Stimulated activated CD8-positive, alpha-beta memory T cell treated with anti-CD3 and anti-CD28 coated beads, Interleukin-12 subunit alpha, Interleukin-12 subunit beta, amount 100 ng/mL, for 4 hours (primary cell): ENCODE measurements around the gene GLB1L3.
"Not testable (repeated sequence)": the region's sequence is repeated elsewhere in the genome, so short reads cannot be mapped to it uniquely, and the experiment has no call there.

Experiments
- DNase-seq: peaks from one replicate; pipeline ENCODE4 v3.0.0-alpha.2; 2020; ENCODE audit warnings: low read depth

The GLB1L3 gene

DNA sequence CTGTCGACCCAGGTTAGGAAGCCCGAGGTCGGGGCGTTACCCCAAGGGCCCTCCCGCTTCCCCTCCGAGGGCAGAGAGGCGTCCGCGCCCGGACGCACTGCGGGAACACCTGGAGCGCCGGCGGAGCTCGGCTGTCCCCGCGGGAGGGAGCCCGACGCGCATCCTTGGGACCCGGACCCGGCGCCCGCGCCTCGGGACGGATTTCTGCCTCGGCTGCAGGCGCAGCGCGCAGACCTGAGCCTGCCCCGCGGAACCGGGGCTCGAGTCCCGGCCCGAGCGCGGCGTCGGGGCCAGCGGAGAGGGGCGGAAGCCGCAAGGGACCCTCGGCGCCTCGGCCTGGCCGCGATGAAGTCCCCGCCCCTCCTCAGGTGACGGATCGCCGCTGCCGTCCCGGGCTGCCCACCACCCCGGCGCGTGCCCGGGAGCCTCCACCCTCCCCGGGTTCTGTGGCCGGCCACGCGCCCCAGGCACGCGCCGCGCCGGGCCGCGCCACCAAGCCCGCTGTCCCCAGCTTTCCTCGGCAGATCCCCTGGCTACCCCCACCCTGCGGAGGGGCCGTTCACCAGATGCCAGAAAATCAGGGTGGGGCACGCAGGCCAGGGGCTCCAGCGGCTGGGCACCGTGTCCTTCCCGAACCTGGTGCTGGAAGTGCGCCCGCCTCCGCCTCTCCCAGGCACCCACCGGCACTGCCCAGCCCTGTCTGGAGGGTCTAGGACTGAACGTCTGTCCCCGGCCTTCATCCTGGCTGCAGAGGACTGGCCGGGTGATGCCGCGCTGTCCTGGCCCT lies 410 bp downstream of the GLB1L3 start:
- DNase-seq: no peak

DNA sequence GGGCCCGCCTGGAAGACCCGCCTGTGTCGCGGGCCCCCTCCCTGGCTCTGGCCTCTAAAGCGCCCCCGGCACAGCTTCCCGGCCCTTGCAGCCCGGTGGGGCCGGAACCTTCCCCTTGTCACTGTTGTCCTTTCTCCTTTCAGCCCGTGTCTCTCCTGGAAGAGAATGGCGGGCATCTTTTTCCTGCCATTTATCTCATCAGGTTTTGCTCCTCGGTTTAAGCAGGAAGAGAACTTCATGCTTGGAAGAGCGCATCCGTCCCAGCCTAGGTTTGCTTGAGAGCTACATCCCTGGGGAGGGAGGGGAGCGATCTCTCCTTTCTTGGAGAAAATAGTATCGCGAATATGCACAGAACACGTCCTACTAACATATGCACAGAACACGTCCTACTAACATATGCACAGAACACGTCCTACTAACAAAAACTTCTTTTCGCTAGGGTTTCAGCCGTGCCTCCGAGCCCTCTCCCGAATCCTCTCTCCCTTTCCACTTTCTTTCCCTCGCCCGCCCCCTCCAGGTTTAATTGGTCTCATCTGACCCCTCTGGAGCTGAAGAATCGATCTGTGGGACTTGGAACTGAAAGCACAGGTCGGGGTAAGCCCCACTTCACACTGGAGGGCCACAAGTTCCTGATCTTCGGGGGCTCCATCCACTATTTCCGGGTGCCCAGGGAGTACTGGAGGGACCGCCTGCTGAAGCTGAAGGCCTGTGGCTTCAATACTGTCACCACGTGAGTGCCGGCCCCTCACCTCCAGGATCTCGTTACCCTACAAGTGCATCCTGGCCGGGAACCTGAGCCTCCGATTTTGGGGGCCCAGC lies 1.2 kb downstream of the GLB1L3 start:
- DNase-seq: no peak

DNA sequence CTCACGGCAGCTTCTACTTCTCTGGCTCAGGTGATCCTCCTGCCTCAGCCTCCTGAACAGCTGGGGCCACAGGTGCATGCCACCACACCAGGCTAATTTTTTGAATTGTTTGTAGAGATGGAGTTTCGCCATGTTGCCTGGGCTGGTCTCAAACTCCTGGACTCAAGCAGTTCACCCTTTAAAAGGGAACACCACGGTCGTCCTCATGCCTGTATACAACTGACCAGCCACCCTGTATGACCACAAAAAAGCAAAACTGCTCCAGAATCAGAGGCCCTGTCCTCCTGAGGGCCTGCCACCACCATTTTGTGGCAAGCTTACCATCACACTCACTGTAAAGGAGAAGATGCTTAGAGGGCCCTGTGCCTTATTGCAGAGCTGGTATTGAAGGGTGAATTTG lies 2.2 kb downstream of the GLB1L3 start:
- DNase-seq: no peak

DNA sequence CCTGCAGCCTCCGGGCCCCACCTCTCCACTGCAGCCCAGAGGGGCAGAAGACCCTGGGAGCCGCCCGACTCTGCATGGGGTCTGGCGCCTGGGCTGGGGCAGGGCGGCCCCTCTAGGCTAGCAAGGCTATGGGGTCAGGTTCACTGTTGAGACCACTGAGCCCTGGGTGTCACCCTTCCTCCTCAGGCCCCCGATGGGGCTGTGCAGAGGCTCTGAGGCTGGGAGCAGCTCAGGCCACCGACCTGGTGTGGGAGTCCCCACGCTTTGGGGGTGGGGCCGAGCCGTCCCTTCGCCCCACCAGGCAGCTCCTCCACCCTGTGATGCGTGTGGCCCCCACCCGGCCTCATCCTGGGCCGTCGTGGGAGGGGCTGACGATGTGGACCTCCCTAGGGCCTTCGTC lies 5.5 kb downstream of the GLB1L3 start:
- not testable (repeated sequence) for DNase-seq

DNA sequence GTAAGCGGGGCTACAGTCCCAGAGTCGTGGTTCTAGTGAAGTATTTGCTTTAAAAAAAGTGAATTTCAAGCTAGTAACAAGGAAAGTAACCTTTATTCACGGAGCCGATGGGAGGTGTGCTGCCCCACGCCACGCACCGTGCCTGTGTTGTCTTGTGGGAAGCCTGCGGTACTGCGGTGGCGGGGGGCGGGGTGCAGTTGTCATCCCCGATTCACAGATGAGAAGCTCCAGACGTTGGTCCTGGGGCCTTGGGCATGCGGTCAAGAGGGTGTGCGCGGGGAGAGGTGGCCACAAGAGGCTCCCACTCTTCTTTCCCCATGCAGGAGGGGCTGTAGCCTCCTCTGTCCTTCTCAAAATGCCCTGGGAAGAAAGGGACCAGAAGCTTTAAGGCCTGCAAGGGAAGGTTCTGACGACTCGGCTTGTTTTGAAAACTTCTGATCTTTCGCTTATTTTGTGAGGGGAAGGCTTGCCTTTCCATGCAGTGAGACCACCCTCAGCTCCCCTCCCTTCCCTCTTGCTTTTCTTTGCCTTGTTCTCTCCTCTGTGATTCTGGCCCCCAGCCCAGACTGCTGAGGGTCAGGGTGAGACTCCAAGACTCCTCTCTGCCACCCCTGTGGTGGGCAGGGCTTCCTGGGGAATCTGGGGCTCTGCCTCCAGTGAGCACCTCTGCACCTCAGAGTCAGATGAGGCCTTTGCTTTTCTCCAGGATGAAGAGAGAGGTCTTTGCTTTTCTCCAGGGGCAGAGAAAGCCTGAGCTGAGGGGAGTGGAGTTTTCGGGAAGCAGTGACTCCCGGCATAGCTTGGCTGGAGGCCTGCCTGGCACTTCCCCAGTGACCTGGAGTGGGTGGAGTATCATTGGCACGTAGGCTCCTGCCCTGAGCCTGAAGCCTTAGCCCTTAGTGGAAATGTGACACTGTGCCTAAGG lies 6.2 kb downstream of the GLB1L3 start:
- DNase-seq: no peak

DNA sequence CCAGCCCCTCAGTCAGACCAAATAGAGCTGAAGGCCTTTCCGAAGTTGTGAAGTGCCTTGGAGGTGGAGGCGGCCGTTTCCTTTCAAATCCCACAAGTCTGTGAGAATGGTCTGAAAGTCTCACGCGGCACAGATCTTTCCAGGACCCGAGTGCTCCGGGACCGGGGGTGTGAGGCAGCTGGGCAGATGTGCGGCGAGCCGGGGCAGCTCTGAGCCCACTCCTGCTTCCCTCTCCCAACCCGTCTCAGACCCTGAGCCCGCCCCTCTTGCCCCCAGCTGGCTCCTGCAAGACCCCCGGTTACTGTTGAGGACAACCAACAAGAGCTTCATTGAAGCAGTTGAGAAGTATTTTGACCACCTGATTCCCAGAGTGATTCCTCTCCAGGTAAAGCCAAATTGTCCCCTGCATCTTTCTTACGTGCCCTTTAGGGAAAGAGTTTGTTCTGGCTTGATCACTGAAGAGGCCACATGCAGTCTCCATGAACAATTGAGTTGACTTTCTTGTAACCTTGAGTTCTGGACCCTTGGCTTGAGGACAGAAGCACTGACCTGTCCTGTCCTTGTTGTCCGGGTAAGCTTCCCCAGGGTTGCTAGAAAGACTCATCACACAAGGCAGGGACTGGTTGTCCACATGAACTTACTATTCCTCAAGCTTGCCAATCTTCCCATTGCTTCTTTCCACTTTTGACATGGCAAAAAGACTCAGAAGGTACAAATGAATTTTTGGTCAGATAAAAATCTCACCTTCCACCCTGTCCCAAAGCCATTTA lies 7.5 kb downstream of the GLB1L3 start:
- no peak for DNase-seq

DNA sequence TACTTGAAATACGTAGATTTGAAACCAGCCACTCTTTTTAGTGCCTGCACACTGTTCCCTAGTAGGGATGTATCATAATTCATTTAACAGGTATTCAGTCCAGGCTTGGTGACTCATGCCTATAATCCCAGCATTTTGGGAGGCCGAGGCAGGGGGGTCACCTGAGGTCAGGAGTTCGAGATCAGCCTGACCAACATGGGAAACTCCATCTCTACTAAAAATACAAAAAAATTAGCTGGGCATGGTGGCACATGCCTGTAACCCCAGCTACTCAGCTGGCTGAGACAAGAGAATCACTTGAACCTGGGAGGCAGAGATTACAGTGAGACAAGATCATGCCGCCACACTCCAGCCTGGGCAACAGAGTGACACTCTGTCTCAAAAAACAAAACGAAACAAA lies 8.2 kb downstream of the GLB1L3 start:
- not testable (repeated sequence) for DNase-seq

DNA sequence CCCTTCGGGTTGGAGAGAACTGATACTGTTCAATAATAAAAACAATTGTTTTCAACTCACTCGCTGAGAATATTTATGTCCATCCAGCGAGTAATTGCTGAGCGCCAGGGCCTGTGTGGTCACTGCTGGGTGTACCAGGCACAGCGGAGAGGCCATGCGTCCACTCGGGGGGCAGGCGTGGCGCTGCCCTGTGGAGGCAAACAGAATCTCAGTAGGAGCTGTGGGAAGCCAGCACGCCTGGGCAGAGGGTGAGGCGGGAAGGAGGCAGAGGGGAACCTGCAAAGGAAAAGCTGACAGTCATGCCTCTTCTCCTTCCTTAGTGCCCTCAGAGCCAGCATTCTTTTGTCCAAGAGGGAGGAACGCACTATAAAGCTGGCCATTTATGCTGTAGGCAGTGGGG lies 11.4 kb downstream of the GLB1L3 start:
- no peak for DNase-seq

DNA sequence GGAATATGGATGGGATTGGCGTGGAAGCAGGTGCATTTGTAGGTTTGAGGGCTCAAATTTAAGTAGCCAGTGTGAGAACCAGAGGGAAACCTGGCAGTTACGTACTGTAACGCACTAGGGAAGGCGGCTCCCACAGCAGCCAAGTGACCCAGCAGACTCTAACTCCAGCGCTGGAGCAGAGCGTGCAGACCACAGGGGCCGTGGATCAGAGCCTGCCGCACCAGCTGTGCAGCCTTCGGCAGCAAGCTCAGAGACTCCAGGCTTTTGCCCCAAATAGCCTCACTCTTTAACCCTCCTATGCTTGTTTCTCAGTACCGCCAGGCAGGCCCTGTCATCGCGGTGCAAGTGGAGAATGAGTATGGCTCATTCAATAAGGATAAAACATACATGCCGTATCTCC lies 12.3 kb downstream of the GLB1L3 start:
- no peak for DNase-seq

DNA sequence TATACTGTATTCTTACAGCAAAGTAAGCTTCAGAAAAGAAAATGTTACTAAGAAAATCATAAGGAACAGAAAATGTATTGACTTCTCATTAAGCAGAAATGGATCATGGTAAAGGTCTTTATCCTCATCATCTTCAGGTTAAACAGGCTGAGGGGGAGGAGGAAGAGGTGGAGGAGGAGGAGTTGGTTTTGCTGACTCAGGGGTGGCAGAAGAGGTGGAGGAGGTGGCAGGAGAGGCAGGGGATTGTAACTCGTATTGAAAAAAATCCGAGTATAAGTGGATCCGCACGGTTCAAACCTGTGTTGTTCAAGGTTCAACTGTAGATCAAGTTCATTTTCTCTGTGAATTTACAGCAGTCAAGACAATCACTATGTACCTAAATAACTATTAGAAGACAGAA lies 13.0 kb downstream of the GLB1L3 start:
- no peak for DNase-seq

DNA sequence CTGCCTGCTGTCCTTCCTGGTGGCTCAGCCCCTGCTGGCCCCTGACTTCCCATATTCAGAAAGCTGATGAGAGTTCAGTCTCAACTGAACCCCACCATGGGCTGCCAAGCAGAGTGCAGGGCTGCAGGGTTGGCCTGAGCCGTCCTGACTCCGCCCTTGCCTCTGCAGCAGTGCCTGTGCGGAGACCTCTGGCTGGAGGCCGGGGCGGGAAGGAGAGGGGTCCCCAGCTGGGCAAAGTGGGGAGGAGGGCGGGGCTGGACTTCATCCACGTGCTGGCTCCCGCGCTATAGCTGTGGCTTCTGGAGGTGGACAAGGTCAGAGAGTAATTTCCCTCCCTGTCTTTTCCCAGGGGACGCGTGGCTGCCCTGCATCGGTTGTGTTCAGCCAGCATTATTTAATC lies 13.6 kb downstream of the GLB1L3 start:
- no peak for DNase-seq

DNA sequence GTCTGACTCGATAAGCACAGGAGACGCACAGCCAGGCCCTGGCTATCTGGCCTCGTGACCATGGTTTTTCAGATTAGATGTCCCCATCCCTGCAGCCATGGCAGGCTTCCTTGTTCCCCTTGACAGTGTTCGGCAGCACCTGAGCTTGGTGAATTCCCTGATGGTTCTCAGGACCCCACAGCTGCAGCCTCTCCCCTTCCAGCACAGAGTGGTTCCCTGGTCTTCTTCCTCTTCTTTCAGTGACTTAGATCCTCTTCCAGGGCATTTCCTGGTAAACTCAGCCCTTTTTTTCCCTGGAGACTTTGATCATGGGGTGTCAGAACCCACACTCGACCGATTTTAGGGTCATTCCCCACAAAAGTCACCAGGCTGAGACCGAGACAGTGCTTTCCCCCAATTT lies 14.5 kb downstream of the GLB1L3 start:
- DNase-seq: no peak

DNA sequence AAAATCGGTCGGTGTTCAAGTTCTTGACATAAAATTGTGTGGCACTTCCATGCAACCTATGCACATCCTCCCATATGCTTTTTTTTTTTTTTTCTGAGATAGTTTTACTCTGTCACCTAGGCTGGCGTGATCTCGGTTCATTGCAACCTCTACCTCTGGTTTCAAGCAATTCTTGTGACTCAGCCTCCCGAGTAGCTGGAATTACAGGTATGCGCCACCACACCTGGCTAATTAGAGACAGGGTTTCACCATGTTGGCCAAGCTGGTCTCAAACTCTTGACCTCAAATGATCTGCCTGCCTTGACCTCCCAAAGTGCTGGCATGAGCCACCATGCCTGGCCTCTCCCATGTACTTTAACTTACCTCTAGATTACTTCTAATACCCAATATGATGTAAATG lies 15.0 kb downstream of the GLB1L3 start:
- no peak for DNase-seq

DNA sequence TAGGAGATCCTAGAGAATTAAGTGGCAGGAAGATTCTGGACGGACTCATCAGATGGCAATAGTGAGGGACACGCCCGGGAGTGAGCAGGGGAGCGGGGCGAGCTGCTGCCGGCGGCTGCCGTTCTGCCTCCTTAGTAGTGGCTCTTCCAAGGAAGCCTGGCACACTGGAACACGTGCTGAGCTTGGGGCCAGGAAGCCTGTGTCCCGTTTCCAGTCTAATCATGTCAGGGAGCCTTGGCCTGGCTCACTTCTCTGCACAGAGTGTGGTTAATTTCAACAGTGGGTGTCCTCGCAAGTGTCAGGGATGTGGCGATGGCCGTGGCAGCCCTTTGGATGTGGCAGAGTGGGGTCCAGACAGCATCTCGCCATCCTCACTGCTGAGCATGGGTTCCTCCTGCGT lies 16.5 kb downstream of the GLB1L3 start:
- no peak for DNase-seq

DNA sequence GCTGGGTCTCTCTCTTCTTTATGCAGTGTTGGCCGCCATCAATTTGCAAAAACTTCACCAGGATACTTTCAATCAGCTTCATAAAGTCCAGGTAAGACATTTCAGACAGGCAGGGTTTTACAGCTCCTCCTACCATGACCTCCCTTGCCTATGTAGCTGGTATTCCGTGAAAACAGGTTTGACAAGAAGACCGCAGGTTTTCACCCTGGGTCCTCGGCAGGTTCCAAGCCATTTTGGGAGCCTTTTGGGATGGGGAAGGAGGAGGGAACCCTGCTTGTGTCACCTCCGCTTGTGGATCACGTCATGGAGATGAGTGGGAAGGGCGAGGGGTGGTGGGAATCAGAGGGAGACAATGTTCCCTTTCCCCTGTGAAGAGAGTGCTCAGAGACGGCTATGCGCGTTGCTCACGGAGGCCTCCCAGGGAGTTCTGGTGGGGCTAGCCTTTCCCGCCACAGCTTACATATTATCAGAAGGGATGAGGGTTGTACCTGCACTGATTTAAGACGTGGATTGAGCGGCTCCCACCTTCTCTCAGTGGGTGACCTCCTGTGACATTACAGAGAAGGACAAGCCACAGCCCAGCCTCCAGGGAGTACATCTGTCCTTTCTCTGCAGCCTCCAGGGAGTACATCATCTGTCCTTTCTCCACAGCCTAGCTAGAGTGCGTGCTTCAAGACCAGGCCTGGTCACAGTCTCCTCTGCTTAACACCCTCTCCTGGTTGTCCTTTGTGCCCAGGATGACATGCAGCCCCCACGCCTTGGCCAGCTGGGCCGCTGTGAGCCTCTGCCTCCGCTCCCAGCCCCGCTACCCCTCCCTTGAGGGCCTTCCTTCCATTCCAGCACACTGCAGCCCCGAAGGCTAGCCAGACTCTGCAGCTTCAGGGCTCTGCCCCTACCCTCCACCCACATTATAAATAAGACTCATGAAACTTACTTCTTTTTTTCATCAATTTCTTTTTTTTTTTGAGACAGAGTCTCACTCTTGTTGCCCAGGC lies 17.2 kb downstream of the GLB1L3 start:
- DNase-seq: no peak

DNA sequence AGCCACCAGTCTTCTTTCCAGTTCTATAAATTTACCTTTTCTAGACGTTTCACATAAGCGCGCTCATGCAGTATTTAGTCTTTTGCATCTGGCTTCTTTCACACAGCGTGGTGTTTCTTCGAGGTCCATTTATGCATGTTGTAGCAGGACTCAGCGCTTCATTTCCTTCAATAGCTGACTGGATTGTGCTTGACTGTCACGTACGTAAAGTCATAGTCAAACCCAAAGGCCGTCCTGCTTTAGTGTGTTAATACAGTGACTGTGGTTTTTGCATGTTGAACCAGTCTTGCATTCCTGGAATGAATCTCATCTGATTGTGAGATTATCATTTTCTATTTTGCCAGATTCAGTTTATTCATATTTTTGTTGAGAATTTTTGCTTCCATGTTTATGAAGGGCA lies 18.5 kb downstream of the GLB1L3 start:
- no peak for DNase-seq

DNA sequence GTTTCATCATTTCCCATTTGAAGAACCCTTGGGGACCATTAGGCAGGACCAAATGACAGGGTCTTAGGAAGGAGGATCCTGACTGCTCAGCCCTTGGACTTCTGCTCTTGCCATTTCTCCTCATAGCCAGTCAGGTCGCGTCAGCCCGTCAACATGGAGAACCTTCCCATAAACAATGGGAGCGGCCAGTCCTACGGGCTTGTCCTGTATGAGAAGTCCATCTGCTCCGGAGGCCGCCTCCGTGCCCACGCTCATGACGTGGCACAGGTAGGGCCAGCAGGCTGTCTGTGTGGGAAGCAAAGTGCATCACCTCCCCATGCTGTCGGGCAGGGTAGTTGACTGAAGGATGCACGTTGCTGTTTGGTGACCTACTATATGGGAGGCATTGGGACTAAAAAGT lies 36.0 kb downstream of the GLB1L3 start:
- DNase-seq: no peak

DNA sequence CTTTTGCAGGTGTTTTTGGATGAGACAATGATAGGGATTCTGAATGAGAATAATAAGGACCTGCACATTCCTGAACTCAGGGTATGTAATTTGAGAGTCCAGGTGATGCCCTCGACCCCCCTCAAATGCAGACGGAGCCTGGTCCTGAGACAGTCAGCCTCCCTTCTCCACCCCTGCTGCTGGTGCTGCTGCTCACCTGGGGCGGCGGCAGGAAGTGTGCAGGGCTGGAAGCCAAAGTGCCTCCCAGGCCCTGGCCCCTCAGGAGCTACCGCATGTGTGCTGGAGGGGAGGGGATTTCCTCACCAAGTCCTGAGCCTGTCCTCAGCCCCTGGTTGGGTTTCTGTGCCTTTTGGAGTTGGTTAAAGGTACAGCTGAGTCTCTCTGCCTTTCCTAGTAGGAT lies 36.6 kb downstream of the GLB1L3 start:
- DNase-seq: no peak

DNA sequence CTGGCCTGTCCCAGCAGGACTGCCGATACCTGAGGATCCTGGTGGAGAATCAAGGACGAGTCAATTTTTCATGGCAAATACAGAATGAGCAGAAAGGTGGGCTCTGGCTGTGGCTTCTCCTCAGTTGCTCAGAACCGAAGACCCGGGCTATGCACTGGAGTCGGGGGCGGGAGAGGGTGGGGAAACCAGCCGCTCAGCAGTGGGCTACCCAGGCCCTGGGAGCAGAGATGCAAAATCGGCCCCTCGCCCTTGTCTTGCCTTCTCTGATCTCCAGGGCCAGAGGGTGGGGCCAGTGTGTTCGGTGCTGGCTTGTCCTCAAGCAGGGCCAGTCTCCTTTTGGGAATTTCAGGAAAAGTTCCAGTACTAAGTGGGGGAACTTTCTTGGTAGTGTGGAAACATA lies 37.2 kb downstream of the GLB1L3 start:
- DNase-seq: no peak

DNA sequence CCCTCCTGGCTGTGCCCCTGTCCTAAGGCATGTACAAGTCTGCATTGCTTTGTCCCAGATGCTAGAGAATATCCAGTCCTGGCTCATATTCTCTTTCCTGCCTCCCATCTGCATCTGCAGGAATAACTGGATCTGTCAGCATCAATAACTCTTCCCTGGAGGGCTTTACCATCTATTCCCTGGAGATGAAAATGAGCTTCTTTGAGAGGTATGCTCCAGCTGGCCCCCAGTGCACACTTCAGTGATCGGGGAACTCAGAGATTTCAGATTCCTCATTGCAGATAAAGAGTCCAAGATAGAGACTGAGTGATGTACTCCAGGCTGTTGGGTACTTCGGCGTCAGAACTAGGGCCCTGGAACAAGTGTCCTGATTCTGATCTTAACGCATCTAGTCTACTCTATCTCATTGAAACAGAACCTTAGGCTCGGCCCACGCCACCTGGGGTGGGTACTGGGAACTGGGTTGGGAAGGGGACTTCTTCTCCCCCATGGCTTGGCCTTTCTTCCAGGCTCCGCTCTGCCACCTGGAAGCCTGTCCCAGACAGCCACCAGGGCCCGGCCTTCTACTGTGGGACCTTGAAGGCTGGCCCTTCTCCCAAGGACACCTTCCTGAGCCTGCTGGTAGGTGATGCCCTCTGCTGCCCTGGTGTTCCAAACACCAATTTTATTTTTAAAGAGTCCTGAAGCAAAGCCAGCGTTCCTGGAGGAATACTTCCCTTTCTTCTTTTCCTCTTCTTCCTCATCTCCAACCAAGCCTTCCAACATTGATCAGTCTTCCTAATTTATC lies 37.8 kb downstream of the GLB1L3 start:
- DNase-seq: no peak
